ENCODE data around the gene SPOUT1.
"Not testable (repeated sequence)": the region's sequence is repeated elsewhere in the genome, so short reads cannot be mapped to it uniquely, and the experiment has no call there.

Gene SPOUT1, protein sequence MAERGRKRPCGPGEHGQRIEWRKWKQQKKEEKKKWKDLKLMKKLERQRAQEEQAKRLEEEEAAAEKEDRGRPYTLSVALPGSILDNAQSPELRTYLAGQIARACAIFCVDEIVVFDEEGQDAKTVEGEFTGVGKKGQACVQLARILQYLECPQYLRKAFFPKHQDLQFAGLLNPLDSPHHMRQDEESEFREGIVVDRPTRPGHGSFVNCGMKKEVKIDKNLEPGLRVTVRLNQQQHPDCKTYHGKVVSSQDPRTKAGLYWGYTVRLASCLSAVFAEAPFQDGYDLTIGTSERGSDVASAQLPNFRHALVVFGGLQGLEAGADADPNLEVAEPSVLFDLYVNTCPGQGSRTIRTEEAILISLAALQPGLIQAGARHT

GRCh38 chr9:128829477-128830251, at the start of gene SPOUT1:
TSS of gene SPOUT1 (minus strand) at chr9:128829794. CDS start at chr9:128829780, 14 bp downstream.
- DNase-seq (ENCODE audit: low spot score) = peak; percentile 99

DNA sequence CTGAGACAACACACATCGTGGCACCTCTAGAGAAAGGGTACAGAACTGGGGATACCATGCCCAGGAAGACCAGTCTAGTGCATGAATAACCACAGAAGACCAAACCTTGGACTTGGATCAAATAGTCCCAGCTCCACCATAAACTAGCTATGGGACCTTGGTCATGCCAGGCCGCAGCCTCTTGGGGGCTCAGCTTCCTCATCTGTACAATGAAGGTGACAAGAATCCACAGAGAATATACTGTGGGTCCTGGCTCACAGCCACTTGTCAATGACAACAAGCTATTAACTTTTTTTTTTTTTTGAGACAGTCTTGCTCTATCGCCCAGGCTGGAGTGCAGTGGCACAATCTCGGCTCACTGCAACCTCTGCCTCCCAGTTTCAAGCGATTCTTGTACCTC, 48.3 kb upstream of the SPOUT1 start:
- no peak for DNase-seq (ENCODE audit: low spot score)

DNA sequence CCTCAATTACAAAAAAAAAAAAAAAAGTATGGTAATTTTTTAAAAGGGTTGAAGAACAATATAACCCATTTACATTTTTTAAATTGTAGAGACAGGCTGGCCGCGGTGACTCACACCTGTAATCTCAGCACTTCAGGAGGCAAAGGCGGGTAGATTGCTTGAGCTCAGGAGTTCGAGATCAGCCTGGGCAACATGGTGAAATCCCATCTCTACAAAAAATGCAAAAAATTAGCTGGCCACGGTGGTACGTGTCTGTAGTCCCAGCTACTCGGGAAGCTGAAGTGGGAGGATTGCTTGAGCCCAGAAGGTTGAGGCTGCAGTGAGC, 41.3 kb upstream of the SPOUT1 start:
- not testable (repeated sequence) for DNase-seq (ENCODE audit: low spot score)

- no peak for DNase-seq (ENCODE audit: low spot score)
These were observed 40.7 kb upstream of the SPOUT1 start for GRCh38 chr9:128870128-128870940.

GRCh38 chr9:128863647-128864046, 34.1 kb upstream of the SPOUT1 start:
- DNase-seq (ENCODE audit: low spot score) = peak; percentile 87

GRCh38 chr9:128862401-128862851, 32.8 kb upstream of the SPOUT1 start:
- no peak for DNase-seq (ENCODE audit: low spot score)

DNA sequence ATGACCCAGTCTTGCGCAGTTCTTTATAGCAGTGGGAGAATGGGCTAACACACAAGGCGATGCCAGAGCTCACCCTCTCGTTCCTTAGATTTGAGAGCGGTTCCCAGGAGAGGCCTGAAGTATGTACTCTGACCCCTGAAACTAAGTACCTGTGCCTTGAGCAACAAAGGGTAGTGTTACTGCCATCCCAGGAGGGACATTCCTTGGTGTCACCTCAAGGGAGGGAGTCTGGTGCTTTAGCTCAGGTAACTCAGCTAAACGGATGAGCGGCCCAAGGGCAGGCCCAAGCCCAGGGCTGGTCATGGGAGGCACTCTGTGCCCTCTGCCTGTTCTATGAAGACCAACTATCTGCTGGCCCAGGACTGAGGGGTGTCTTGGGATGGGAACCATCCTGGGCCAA, 31.9 kb upstream of the SPOUT1 start:
- DNase-seq (ENCODE audit: low spot score) = no peak

GRCh38 chr9:128860937-128861336, 31.3 kb upstream of the SPOUT1 start:
- no peak for DNase-seq (ENCODE audit: low spot score)

DNA sequence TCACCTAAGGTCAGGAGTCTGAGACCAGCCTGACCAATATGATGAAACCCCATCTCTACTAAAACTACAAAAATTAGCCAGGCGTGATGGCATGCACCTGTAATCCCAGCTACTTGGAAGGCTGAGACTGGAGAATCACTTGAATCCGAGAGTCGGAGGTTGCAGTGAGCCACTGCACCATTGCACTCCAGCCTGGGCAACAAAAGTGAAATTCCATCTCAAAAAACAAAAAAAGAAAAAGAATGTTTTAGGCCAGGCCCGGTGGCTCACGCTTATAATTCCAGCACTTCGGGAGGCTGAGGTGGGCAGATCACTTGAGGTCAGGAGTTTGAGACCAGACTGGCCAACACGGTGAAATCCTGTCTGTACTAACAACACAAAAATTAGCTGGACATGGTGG, 28.9 kb upstream of the SPOUT1 start:
- not testable (repeated sequence) for DNase-seq (ENCODE audit: low spot score)

- not testable (repeated sequence) for DNase-seq (ENCODE audit: low spot score)
These were observed 24.9 kb upstream of the SPOUT1 start for GRCh38 chr9:128854454-128854853.

- DNase-seq (ENCODE audit: low spot score) = not testable (repeated sequence)
These were observed 23.1 kb upstream of the SPOUT1 start for GRCh38 chr9:128852646-128853045.

DNA sequence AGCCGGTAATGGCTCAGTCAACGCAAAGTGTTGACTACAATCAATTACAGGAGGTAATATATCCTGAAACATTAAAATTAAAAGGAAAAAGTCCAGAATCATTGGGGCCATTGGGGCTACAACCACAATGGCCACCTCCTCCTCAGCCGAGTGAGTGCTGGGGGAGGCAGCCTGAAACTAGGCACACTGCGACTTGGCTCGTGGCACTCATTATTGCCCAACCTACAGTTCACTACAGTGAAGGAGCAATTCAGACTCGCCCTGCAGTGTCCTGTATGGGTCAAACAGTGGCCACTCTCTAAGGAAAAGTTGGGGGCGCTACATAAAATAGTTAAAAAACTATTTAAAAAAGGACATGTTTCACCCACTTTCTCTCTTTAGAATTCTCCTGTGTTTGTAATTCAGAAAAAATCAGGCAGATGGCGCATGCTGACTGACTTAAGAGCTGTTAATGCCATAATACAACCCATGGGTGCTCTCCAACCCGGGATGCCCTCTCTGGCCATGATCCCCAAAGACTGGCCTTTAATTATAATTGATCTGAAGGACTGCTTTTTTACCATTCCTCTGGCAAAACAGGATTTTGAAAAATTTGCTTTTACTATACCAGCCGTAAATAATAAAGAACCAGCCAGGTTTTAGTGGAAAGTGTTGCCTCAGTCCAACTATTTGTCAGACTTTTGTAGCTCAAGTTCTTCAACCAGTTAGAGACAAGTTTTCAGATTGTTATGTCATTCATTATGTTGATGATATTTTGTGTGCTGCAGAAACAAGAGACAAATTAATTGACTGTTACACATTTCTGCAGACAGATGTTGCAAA, 22.4 kb upstream of the SPOUT1 start:
- not testable (repeated sequence) for DNase-seq (ENCODE audit: low spot score)

DNA sequence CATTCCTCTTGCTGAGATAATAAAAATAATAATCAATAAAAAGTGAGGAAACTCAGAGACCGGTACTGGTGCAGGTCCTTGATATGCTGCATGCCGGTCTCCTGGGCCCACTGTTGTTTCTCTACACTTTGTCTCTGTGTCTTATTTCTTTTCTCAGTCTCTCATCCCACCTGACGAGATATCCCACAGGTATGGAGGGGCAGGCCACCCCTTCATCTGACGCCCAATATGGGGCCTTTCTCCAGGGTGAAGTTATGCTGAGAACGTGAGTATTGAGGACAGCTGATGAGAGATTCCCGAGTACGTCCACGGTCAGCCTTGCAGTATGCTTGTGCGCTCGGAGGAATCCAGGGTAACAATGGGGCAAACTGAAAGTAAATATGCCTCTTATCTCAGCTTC, 21.4 kb upstream of the SPOUT1 start:
- DNase-seq (ENCODE audit: low spot score) = not testable (repeated sequence)

- DNase-seq (ENCODE audit: low spot score) = no peak
These were observed 18.2 kb upstream of the SPOUT1 start for GRCh38 chr9:128847803-128848202.

DNA sequence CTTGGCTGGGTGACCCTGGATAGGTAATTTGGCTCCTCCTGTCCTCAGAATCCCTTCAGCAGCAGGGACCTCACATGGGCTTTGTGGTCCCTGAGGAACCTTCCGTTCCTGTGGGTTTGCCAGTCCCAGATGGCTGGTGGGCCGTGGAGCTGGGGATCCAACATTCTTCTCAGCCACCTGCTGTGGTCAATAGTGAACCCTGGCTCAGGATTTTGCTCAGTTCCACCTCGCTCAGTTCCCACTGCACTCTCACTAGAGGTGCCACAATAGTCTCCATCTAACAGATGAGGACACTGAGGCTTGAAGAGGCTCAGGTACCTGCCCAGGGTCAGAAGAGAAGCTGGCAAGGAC, 17.1 kb upstream of the SPOUT1 start:
- DNase-seq (ENCODE audit: low spot score) = peak; percentile 1

DNA sequence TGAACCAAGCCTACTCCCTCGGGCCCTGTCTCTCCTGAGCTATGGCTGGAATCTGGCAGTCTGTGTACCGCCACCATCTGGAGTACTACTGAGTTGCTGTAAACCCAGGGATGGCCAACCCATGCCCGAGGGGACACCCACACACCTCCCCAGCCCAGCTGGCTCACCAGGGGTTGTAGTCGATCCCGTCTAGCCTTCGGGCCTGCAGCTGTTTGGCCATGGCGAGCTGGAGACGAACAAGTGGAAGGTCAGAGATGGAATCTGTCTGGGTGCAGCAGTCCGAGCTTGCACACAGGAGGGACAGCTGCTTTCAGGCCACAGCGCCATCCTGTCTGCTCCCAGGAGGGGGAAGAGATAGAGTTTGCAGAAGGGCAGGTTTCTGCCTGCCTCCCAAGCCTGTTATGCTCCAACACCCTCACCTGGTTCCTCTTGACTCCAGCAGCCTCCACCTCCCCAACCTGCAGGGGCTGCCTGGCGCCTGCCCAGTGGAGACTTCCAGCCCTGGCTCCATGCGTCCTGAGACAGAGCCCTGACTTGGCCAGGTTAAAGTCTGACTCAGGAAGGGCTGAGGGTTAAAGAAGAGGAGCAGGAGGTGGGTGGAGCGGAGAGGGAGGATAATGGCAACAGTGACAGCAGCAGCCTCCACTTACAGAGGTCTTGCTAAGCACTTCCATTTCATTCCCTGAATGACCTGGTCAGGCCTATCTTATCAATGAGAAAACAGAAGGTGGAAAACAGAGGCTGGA, 15.8 kb upstream of the SPOUT1 start:
- DNase-seq (ENCODE audit: low spot score) = no peak

- not testable (repeated sequence) for DNase-seq (ENCODE audit: low spot score)
These were observed 13.6 kb upstream of the SPOUT1 start for GRCh38 chr9:128843171-128843570.

DNA sequence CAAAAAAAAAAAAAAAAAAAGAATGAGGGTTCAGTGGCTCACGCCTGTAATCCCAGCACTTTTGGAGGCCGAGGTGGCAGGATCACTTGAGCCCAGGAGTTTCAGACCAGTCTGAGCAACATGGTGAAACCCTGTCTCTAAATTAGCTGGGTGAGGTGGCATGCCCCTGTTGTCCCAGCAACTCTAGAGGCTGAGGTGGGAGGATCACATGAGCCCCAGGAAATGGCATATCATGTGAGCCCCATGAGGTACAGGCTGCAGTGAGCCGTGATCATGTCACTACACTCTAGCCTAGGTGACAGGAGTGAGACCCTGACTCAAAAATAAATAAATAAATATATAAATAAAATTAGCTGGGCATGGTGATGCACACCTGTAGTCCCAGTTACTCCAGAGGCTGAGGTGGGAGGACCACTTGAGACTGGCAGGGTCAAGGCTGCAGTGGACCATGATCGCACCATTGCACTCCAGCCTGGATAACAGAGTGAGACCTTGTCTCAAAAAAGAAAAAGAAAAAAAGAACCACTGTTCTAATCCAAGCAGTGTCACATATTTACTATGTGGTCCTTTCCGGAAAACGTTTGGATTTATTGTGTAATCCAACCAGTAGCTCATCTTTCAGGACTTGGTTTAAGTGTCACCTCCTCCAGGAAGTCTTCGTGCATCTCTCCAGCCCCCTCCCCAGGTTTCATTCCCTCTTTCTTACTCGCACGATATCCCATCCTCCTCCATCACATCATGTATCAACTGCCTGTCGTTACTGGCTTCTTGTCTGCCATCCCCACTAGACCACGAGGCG, 12.3 kb upstream of the SPOUT1 start:
- DNase-seq (ENCODE audit: low spot score) = no peak

DNA sequence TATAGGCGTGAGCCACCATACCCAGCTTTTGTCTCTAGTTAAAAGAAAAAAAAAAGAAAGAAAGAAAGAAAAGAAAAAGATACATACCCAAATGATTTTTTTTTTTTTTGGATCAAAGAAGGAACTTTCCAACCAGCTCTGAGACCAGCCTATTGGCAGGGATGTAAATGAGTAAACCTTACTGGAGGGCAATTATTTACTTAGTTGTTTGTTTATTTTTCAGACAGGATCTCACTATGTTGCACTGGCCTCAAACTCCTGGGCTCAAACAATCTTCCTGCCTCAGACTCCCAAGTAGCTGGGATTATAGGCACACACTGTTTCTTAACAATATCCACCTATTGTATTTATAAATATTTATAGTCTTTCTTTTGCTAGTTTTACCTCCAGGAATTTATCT, 10.9 kb upstream of the SPOUT1 start:
- no peak for DNase-seq (ENCODE audit: low spot score)

DNA sequence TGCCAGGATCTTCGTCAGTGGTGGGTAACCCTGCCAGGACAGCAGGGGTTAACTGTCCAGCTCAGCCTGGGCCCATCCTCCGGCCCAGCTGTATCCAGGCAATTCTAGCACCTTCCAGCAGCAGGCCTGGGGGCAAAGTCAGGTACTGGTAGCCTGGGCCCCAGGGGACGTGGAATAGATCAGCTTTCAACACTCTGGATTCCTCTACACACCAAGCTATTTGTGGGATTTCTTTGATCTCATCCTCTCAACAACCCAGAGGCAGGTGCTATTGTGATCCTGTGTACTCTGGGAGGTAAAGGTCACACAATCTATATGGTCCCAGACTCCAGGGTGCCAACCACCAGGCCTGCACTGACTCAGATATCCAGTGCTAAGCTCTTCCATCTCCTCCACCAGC, 8.7 kb upstream of the SPOUT1 start:
- DNase-seq (ENCODE audit: low spot score) = no peak

All from GM03348 (cell line).